HepG2 (cell line): ENCODE data around the gene RIMOC1. TPM values are rescaled to one million over a fixed set of nuclear protein-coding genes. Genes with fewer than 3 reads are reported as not detected.

Experiments used
- AGO1 ChIP-seq: fragments of 200-400 bp; formaldehyde crosslinking; IDR thresholded peaks from 2 replicates; pipeline ENCODE4 v1.6.1; 2017; ENCODE audit warnings: mild to moderate bottlenecking, low read depth, low read length, moderate library complexity; ENCODE audit not compliant: poor library complexity, severe bottlenecking
- CHD4 ChIP-seq: fragments of 200-600 bp; sonication (generic); IDR thresholded peaks from 2 replicates; pipeline ENCODE4 v1.7.0; 2017; ENCODE audit warnings: mild to moderate bottlenecking, low read length, borderline replicate concordance
- HOXA7 ChIP-seq: sonication (generic); formaldehyde crosslinking; IDR thresholded peaks from 2 replicates; pipeline ENCODE4 v1.8.1; 2022; ENCODE audit warnings: mild to moderate bottlenecking, missing genetic modification reagents, moderate library complexity
- NPAS2 ChIP-seq: sonication (generic); formaldehyde crosslinking; IDR thresholded peaks from 2 replicates; pipeline ENCODE4 v1.8.0; 2022; ENCODE audit warnings: mild to moderate bottlenecking, missing genetic modification reagents, borderline replicate concordance
- SCMH1 ChIP-seq: sonication (generic); formaldehyde crosslinking; IDR thresholded peaks from 2 replicates; pipeline ENCODE4 v1.9.0; 2021; ENCODE audit warnings: missing genetic modification reagents, mild to moderate bottlenecking, borderline replicate concordance
- SMC3 ChIP-seq: IDR thresholded peaks from 2 replicates; pipeline ENCODE4 v1.6.1; 2011; ENCODE audit warnings: low read length, improper control_type of control experiment
- SP1 ChIP-seq, 2 experiments: fragments of 450-650 bp in 1 of 2; sonication (generic) in 1 of 2; formaldehyde crosslinking in 1 of 2; IDR thresholded peaks; 2 replicates each; pipeline versions ENCODE4 v1.4.0 to v1.6.1; 2016 to 2020; ENCODE audit warnings: missing genetic modification reagents in 1 of 2
- SRSF1 ChIP-seq: fragments of 200-400 bp; formaldehyde crosslinking; optimal IDR thresholded peaks from 2 replicates; pipeline ENCODE3; 2017; ENCODE audit warnings: mild to moderate bottlenecking, low read depth, low read length, moderate library complexity
- ZNF260 ChIP-seq: sonication (generic); formaldehyde crosslinking; IDR thresholded peaks from 2 replicates; pipeline ENCODE4 v1.4.0; 2020; ENCODE audit warnings: missing genetic modification reagents, low read depth, mild to moderate bottlenecking, borderline replicate concordance
- ZNF296 ChIP-seq: sonication (generic); formaldehyde crosslinking; conservative IDR thresholded peaks from 2 replicates; pipeline ENCODE4 v1.5.0; 2020; ENCODE audit warnings: mild to moderate bottlenecking, missing genetic modification reagents
- ZNF451 ChIP-seq: sonication (generic); formaldehyde crosslinking; IDR thresholded peaks from 2 replicates; pipeline ENCODE4 v1.5.0; 2020; ENCODE audit warnings: mild to moderate bottlenecking, missing genetic modification reagents
- polyA plus RNA-seq, 8 experiments: library from polyadenylated mRNA; depleted of rRNA in 3 of 8; stranded (reverse) in 7 of 8; unstranded in 1 of 8; fragments of >200 nt; fragmentation: Illumina TruSeq in 4 of 8; extraction: Trizol in 4 of 8; gene quantifications; 2 replicates each; pipeline versions ENCODE4 v1.2.1 to v1.2.3, GENCODE V29; 2011 to 2016; ENCODE audit warnings: low read depth in 4 of 8, missing spikeins in 1 of 8, mixed read lengths in 1 of 8; ENCODE audit not compliant: insufficient read depth in 1 of 8
- total RNA-seq, 5 experiments: library from RNA; depleted of rRNA; stranded (reverse); fragments of >200 nt; fragmentation: Illumina TruSeq; extraction: Trizol; gene quantifications; 2 replicates each; pipeline ENCODE4 v1.2.3, GENCODE V29; 2016; ENCODE audit warnings: low read depth in 1 of 5
- TF ChIP-seq, protein P1 (sequence below): sonication (generic); formaldehyde crosslinking; IDR thresholded peaks from 2 replicates; pipeline ENCODE4 v1.4.0; 2020; ENCODE audit warnings: missing genetic modification reagents, borderline replicate concordance
- TF ChIP-seq, protein P2 (sequence below): sonication (generic); formaldehyde crosslinking; IDR thresholded peaks from 2 replicates; pipeline ENCODE4 v1.5.1; 2020; ENCODE audit warnings: mild to moderate bottlenecking, missing genetic modification reagents
- TF ChIP-seq, protein P3 (sequence below): sonication (generic); formaldehyde crosslinking; IDR thresholded peaks from 2 replicates; pipeline ENCODE4 v1.5.0; 2020; ENCODE audit warnings: missing genetic modification reagents
- TF ChIP-seq, protein P4 (sequence below): sonication (generic); formaldehyde crosslinking; IDR thresholded peaks from 2 replicates; pipeline ENCODE4 v1.8.1; 2023; ENCODE audit warnings: mild to moderate bottlenecking, moderate library complexity, missing genetic modification reagents

Gene RIMOC1
- total and polyA plus RNA-seq, 2 of the 13 experiments (the other 11 are each of a cell fraction or from before 2014, with no cell fraction given) = 16.3 to 16.9 TPM

DNA sequence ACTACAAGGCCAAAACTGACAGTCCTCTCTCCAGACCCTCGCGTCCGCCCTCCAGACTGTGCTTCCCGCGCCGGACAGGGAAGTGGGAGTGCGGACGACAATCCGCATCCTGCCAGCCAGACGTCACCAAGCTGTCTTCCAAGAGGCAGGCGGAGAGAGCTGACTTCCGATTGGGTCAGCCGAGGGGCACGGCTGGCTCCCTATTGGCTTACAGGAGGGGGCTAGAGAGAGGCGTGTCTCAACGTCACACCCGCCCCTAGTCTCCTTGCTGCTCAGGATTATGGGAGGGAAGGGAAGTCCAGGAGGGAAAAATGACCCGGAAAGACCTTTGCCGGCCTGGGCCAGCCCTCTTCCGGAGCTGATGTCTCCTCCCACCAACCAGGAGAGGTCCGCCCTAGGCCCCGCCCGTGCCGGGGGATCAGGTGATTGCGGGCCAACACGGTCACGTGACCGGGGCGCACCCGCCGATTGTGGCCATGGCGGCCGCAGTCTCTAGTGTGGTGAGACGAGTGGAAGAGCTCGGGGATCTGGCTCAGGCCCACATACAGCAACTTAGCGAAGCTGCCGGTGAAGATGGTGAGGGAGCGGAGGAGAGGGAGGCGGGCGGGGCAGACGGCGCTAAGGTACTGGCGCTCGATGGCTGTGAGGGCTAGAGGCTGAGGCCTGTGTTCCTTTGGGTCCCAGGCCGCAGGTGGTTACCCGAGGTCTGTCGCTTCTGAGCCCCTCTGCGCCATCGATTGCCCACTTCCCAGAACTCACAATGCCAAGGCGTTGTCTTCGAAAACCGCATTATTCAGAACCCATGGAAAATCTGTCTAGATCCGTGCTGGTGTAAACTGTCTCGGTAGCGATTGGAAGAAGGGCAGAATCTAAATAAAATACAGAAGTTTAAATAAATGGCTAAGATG lies at the start of gene RIMOC1 (continued):
- no peak for TF ChIP-seq AGO1
- TF ChIP-seq HOXA7 = no peak
- TF ChIP-seq SRSF1 = peak; percentile 77
- TF ChIP-seq, protein P1, sequence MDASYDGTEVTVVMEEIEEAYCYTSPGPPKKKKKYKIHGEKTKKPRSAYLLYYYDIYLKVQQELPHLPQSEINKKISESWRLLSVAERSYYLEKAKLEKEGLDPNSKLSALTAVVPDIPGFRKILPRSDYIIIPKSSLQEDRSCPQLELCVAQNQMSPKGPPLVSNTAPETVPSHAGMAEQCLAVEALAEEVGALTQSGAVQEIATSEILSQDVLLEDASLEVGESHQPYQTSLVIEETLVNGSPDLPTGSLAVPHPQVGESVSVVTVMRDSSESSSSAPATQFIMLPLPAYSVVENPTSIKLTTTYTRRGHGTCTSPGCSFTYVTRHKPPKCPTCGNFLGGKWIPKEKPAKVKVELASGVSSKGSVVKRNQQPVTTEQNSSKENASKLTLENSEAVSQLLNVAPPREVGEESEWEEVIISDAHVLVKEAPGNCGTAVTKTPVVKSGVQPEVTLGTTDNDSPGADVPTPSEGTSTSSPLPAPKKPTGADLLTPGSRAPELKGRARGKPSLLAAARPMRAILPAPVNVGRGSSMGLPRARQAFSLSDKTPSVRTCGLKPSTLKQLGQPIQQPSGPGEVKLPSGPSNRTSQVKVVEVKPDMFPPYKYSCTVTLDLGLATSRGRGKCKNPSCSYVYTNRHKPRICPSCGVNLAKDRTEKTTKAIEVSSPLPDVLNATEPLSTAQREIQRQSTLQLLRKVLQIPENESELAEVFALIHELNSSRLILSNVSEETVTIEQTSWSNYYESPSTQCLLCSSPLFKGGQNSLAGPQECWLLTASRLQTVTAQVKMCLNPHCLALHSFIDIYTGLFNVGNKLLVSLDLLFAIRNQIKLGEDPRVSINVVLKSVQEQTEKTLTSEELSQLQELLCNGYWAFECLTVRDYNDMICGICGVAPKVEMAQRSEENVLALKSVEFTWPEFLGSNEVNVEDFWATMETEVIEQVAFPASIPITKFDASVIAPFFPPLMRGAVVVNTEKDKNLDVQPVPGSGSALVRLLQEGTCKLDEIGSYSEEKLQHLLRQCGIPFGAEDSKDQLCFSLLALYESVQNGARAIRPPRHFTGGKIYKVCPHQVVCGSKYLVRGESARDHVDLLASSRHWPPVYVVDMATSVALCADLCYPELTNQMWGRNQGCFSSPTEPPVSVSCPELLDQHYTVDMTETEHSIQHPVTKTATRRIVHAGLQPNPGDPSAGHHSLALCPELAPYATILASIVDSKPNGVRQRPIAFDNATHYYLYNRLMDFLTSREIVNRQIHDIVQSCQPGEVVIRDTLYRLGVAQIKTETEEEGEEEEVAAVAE (CRISPR knock-in tag) = peak; percentile 66
- no peak for TF ChIP-seq ZNF260 (CRISPR knock-in tag)
- TF ChIP-seq, protein P2, sequence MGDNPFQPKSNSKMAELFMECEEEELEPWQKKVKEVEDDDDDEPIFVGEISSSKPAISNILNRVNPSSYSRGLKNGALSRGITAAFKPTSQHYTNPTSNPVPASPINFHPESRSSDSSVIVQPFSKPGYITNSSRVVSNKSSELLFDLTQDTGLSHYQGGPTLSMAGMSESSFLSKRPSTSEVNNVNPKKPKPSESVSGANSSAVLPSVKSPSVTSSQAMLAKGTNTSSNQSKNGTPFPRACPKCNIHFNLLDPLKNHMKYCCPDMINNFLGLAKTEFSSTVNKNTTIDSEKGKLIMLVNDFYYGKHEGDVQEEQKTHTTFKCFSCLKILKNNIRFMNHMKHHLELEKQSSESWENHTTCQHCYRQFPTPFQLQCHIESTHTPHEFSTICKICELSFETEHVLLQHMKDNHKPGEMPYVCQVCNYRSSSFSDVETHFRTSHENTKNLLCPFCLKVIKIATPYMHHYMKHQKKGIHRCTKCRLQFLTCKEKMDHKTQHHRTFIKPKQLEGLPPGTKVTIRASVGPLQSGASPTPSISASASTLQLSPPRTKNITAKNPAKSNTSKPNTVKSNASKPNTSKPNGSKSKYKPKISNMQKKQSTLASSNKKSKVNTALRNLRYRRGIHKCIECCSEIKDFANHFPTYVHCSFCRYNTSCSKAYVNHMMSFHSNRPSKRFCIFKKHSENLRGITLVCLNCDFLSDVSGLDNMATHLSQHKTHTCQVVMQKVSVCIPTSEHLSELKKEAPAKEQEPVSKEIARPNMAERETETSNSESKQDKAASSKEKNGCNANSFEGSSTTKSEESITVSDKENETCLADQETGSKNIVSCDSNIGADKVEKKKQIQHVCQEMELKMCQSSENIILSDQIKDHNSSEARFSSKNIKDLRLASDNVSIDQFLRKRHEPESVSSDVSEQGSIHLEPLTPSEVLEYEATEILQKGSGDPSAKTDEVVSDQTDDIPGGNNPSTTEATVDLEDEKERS (CRISPR knock-in tag) = peak; percentile 73; the same call in 1 of the 2 replicates
- TF ChIP-seq SMC3 = no peak
- TF ChIP-seq ZNF296 (CRISPR knock-in tag) = no peak
- no peak for TF ChIP-seq SP1 (IDR thresholded peaks at IDR 0.05)
- TF ChIP-seq SP1 (CRISPR knock-in tag; IDR thresholded peaks at IDR 0.05) = peak; percentile 73
- TF ChIP-seq CHD4 = no peak
- no peak for TF ChIP-seq NPAS2
- TF ChIP-seq, protein P3, sequence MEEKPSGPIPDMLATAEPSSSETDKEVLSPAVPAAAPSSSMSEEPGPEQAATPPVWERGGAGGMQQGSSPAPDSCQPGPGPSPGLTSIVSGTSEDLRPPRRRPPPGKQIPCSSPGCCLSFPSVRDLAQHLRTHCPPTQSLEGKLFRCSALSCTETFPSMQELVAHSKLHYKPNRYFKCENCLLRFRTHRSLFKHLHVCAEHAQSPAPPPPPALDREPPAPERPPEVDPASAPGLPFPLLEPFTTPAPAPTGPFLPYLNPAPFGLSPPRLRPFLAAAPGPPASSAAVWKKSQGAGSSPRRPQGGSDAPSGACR = peak; percentile 79; the same call in 1 of the 2 replicates
- TF ChIP-seq, protein P4, sequence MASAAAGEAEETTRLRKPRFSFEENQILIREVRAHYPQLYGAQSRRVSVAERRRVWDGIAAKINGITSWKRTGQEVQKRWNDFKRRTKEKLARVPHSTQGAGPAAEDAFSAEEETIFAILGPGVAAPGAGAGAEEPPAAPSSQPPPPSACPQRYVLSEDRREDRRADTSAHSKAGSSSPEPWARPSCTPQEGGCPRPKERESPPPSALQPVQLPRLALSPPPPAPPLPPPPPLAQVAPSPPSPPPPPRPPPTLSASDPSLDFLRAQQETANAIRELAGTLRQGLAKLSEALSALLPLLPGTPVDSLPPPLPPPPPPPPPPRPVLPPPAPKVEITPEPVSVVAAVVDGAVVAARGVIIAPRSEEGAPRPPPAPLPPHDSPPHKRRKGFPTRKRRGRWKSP (CRISPR knock-in tag) = peak; percentile 90
- TF ChIP-seq SCMH1 (CRISPR knock-in tag) = no peak
- no peak; the same call in 1 of the 2 replicates for TF ChIP-seq ZNF451
